IPS-11a (cell line): Measurements from ENCODE around the gene ARMC7.

ENCODE experiments used
- H3K4me3 ChIP-seq: one replicate; pipeline ENCODE4 v1.5.1; 2013; ENCODE audit warnings: low read depth, low read length, control low read depth

The ARMC7 gene

DNA sequence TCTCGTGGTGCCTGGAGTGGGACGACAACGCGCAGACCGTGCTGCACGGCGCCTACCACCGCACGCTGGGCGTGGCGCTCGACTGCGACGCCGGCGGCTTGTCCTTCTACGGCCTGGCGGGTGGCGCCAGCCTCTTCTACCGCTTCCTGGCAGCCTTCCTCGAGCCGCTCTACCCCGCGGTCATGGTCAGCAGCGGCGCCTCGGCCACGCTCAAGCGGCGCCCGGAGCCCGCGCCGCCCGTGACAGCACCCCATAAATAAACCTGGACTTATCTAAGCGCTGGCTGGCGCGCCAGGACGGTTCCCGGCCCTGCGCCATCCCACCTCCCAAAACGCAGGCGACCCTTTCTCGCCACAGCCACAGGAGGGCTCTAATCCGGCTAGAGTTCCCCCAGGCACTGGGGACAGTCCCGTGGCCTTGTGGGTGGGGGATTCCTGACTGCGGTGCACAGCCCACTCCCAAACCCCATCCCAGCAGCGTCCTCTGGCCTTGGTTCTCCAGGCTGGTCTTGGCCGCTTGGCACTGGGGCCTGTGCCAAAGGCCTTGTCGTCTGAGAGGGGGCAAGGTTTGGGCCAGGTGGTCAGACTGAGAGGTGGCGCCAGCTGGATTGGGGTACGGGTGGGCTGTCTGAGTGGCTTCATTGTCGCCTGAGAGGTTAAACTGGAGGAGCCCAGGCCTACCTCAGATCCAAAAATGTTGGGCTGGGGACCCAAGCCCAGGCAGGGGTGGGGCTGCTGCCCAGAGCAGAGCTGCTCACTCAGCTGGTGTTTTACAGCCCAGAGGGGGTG, 32.1 kb upstream of the ARMC7 start:
- H3K4me3 ChIP-seq, result no peak overlapping the region

DNA sequence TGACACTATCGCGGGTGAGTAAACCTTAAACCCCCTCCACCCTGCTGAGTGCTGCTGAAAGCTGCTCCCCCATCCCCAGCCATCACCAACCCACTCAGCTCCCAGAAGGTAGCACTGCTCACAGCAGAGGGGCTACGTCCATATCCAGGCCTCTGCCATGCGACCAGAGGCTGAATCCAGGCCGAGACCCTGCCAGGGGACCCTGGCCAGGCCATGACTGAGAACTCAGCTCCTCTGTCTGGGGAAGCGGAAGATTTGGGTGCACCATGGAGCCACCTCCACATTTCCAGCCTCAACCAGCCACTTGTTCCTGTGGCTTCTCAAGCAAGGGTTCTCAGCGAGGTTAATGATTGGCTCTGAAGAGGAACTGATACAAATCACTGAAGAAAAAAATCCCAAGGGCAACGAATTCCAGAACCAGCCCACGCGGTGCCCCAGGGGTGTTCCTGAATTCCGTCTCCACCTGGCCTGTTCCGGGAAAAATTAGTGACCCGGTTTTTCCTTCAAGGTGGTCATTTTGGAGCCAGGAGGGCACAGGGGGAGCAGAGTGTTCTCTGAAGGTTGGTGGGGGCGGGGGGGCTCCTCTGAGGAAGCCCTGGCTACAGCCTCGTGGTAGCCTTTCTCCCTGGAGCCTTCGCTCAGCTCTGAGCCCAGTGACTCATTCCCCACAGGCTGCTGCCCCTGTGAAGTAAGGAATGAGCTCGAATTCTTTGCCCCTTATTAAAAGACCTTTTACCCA, 31.3 kb upstream of the ARMC7 start:
- no peak overlapping the region for H3K4me3 ChIP-seq

DNA sequence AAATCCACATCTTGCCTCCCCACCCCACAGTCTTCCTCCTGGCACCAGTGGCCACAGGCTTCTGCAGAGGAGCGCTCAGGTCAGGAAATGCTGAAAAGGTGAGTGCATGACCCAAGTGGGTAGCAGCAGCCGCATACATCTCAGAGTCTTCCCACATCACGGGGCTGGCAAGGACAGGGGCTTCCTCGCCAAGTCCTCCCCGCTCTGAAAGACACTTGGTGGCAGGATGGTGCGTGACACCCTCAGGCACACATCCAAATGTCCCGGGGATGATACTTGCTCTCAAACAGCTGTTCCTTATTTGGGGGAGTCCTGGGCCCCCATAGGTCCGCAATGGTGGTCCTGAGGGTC, 30.8 kb upstream of the ARMC7 start:
- H3K4me3 ChIP-seq, result no peak overlapping the region

DNA sequence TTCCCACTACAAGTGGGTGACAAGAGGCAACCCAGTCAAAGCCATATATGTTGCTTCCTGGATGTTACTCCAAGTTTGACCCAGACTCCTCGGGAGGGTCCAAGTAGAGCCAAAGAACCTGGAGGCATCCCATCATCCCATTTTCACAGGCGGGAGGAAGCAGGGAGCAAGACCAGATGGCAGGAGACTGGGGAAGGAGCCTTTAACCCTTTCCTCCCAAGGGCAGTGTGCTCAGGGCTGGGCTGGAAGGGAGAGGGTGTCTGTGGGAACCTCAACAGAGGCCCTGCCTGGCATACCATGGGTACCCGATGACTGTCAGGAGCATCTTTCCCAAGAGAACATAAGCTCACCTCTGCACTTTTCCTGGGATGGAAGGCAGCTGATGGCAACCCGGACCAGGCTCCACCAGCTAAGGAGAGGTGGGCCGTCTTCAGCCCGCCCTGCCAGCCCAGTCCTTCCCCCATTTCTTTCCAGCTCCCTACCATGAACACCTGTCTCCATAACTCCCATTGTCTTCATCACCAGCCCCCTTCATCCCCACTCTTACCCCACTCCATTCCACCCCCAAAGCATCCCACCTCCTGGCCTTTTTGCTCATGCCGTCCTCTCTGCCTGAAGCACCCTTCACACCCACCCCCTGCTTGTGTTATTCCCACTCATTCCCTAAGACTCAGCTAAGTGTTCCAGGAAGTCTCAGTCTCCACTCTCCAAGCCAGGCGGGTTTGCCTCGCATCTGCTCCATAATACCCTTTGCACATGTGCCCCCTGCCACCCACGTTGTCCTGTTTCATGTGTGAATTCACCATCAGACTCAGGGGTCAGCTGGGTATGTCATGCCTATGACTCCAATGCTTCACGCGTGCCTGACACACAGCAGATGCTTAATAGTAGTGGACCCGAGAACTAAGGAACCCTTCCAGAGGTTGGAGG, 27.9 kb upstream of the ARMC7 start:
- H3K4me3 ChIP-seq, result no peak overlapping the region

DNA sequence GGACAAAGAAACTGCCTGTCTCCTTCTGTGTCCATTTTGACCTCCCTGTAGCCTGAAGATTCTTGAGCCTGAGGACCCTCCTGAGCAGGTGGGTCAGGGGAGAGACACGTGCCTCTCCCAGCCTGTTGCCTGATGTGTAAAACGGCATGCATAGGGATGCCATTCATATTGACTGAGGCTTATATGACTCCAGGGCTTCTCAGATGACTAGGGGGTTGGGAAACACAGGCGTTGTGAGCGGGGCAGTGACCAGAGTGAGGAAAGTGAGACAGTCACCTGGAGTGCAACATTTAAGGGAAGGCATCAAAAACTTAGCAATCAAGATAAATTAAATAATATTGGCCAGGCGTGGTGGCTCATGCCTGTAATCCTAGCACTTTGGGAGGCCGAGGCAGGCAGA, 27.1 kb upstream of the ARMC7 start:
- H3K4me3 ChIP-seq, result no peak overlapping the region

DNA sequence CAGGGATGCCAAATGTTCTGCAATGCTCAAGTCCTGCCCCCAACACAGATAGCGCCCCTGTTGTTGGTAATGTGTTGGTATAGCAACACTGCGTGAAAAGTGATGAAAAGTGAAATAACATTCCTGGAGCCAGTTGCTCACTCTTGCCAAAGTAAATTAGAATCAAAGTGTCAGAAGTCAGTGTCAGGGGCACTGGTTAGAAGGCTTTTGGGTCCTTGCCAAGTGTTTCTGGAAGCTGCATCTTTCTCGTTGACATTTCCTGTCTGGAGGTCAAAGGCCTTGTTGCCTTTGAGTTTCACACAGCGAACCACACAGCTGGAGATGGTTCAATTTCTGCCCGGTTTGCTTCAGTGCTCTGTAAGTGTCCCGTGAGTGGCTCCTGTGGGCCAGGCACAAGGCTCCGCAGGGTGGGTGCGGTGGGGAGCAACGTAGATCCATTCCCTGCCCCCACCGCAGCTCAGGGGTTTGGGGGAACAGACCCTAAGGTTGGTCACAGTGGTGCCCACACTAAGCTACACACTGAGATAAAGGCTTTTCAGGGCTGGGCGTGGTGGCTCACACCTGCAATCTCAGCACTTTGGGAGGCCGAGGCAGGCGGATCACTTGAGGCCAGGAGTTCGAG, 25.6 kb upstream of the ARMC7 start:
- H3K4me3 ChIP-seq, result no peak overlapping the region

DNA sequence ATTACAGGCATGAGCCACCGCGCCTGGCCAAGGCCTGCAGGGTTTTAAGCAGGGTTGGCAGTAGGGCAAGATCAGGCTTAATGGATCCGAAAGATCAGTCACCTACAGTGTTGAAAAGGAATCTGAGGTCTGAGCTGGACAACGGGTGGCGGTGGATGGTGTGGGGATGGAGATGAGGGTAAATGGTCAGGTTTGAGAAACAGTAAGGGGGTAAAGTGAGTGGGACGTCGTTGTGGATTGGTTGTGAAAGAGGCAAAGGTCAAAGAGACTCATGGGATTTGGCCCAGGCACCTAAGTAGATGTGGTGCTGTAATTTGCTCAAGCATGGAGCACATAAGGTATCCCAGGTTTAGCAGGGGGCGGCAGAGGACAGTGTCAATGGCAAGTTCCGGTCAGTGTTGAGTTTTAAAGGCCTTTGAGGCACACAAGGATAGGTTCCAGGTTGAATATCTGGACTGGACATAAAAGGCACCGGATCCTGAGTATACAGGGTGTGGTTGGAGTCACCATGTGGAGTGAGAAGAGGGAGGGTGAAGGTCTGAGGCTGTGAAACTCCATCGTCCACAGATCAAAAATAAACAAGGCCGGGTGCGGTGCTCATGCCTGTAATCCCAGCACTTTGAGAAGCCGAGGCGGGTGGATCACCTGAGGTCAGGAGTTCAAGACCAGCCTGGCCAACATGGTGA, 23.1 kb upstream of the ARMC7 start:
- H3K4me3 ChIP-seq, result no peak overlapping the region

DNA sequence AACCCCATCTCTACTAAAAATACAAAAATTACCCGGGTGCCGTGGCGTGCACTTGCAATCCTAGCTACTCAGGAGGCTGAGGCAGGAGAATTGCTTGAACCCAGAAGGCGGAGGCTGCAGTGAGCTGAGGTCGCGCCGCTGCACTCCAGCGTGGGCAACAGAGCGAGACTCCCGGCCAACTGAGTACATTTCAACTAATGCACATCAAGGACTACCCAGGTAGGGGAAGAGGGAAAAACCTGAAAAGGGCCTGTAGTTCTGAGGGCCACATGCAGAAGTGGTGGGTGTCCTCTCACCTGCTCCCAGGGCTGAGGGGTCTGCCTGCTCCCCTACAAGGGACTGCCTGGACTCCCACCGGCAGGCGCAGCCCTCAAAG, 22.6 kb upstream of the ARMC7 start:
- peak overlapping the region; percentile 55 for H3K4me3 ChIP-seq

DNA sequence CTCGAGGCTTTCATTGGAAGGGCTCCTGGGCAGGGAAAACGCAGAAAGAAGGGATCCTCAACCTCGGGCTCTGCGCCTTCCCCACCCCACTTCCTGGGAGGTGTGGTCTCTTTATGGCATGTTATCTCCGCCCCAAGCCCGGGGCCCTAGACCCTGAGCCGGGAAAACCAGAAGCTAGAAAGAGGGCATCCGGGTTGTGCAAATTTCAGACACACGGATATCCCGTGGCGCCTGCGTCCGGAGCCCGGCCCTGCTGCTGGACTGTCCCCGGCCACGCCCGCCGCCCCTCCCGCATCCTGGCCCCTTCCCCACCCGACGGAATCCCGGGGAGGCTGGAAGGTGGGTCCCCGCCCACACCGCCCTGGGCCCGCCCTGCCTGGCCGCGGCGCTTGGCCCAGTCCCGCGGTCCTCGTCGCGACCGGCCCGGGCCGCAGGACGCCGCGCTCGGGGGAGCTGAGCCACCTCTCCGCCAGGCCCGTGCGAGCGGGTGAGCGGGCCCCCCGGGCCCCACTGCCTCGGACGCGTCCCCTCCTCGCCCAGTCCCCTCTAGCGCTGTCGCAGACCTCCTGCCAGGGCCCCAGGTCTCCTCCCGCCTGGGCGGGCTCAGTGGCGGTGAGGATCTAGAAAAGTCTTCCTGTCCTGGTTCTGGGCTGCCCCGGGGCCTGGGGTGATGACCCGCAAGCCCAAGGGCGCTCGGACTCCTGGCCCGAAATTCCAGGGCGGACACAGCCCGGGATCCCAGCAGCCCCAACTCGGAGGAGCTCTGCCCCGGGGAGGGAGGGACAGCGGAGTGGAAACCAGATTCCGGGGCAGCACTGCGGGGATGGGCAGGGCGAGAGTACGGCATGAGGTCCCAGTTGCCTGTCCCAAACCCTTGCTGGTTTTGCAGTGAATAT, 22.0 kb upstream of the ARMC7 start, which contains the start of gene SLC16A5:
SLC16A5 (plus strand) TSS at position 397 of the 896 bp plus-strand sequence. CDS start 5,683 bp downstream, outside the sequence.
- peak within 1 kb of the TSS; percentile 55 for H3K4me3 ChIP-seq

DNA sequence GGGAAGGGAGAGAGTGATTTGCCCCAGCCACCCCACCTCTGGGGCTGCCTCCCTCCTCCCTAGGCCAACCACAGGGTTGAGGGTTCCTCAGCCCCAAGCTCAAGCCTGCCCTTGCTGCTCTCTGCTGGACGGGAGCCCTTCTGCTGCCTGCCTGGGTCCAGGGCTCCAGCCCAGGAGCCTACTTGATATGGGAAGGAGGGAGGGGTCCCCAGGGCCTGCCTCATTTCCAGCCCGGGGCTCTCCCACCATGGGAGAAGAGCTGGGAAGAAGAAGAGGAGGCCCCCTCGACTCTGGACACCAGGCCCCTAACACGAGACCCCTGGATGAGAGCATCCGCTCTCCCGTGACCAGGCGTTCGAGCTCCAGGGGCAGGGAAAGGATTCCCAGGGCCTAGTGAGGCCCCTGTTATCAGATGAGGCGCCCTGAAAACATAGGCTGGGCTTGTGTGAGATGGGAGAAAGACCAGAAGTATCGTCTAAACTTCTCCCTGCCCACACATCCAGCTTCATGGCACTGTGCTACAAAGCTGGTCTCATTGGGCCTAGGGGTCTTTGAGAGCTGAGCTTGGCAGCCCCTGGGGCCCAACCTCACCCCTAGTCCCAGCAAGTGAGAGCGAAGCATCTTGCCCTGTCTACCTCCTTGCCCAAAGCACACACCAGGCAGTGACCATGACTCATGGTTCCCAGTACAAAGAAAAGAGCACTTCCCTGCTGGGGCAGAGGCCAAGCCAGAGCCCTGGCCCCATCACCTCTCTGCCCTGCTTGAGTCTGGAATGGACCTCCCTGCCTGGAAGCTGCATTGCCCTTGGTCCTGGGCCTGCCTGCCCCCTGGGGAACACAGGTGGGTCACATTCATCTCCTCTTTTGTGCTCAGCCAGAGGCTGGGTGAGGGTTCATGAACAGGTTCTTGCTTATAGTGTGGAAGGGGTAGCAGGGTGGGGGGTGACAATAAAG, 21.0 kb upstream of the ARMC7 start:
- H3K4me3 ChIP-seq, result peak overlapping the region; percentile 55

DNA sequence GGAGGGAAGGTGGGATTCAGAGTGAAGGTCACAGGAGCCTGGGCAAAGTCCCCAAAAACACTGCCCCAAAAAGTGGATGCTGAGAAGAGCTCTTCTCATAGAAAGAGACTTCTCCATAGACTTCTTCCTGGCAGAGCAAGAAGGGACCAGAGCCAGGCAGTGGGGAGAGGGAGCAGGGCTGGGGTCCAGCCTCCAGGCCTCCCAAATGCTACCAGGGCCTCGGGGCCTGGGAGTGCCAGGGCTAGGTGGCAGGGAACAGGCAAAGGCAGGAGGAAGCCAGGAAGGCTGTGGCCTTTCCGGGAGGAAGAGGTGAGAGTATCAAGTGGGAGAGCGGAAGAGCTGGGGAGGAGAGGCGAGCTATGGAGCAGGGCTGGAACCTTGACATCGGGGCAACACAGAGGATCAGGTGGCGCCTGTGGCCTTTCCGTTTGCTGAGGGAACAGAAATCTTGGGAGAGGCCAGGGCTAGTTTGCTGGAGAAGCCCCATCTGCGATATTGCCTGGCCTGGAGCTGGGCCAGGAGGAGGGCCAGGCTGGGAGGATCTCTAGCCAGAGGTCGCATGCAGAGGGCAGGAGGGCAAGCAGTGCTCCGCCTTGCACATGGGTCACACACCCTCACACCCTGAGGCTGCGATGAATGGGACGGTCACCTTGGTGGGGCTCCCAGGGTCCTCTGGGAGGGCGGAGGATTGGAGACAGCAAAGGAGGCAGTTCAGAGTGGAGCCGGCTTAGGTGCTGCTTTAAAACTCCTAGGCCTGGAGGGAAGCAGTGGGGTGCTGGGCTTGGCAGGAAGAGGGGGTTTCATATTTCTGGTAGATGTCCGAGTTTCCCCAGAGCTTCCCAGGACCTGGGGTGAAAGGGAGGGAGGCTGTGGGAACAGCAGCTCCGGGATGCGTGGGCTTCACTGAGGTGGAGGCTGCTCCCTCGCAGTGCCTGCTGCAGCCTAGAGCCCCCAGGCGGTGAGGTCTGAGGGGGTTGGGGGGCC, 18.6 kb upstream of the ARMC7 start:
- no peak overlapping the region for H3K4me3 ChIP-seq

DNA sequence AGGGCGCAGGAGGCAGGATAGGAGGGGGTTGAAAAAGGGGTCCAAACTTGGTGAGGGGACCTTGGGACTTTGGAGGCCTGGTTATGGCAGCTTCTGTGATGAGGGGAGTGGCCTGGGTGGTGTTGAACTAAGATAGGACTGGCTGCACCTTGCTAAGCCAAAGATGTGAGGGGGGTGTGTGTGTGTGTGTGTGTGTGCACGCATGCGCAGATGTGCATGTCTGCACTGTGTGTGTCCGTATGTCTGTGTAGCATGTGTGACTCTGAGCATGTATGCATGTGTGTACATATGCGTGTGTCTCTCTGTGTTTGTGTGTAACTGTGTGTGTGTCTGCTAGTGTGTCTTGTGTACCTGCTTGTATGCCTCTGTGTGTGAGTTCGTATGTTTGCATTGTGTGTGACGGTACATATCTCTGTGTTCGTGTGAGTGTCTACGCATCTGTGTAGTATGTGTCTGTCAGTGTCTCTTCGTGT, 17.9 kb upstream of the ARMC7 start:
- no peak overlapping the region for H3K4me3 ChIP-seq

DNA sequence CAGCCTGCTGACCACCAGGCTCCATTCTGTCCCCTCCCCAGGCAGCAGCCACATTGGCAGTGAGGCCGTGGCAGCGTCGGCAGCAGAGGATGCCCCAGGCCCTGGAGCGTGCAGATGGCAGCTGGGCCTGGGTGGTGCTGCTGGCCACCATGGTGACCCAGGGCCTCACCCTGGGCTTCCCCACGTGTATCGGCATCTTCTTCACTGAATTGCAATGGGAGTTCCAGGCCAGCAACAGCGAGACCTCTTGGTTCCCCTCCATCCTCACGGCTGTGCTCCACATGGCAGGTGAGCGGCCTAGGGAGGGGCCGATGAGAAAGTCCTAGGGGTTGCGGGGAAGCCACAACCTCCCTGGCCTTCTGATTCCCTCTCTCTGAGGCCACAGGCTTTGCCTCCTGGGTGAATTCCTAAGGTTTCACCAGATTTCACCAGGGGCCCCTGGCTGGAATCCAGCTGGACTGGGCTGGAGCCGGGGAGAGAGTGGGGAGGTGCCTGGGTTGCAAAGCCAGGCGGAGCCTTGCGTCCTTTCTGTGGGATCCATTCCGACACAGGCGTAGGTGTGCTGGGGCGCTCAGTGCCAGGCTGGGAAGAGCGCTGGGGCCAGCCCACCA, 16.1 kb upstream of the ARMC7 start:
- no peak overlapping the region for H3K4me3 ChIP-seq

DNA sequence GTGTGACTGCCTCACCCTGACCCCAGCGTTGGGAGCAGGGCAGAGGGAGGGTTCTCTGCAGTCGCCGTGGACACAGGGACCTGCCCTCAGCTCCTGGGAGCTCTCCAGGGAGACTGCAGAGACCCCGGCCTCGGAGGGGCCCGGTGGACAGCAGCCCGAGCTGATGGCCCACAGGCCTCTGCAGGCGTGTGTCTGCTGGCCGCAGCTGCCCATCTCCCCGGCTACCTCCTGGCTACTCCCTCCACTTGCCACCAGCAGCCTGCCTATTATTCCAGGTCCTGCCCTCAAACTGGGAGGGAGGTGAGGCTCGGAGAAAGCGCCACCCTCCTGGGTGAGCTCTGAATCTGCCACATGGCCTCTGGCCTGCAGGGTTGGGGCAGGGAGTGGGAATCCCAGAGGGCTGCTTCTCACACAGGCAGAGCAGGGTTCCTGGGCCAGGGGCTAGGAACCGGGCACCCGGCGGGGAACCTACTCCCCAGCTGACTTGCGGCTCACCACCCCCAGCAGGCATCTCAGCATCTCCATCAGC, 14.8 kb upstream of the ARMC7 start:
- H3K4me3 ChIP-seq, result no peak overlapping the region

DNA sequence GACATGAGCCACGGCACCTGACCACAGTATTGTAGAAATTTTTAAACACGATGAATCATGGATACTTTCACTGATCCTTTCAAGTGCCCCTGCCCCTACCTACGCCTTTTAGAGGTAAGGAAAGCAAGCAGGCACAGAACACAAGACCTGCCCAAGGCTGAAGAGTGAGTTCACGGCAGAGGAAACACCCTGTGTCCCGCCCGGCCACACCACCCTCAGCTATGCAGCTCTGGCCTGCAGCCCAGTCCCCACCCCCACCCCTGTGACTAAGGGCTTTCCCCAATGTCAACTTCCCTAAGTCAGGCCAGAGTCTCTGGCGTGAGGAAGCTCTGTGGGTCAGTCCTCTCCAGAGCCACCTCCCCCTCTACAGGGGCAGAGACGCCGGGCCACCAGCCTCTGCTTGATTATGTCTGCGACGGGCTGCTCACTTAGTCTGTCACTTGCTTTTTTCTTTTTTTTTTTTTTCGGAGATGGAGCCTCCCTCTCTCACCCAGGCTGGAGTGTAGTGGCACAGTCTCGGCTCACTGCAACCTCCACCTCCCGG, 13.6 kb upstream of the ARMC7 start:
- H3K4me3 ChIP-seq, result no peak overlapping the region

DNA sequence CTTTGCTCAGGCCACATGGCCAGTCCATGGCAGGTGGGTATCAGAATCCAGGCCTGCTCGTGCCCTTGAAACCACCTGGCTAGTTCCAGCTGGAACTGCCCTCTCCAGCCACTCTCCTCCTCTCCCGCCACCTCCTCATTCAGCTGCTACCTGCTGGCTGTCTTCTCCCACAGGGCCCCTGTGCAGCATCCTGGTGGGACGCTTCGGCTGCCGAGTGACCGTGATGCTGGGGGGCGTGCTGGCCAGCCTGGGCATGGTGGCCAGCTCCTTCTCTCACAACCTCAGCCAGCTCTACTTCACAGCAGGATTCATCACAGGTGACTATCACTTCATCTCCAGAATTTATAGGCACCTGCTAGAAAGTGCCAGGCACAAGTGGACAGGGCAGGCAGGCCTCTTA, 11.9 kb upstream of the ARMC7 start:
- H3K4me3 ChIP-seq, result no peak overlapping the region
